IPS-11a (cell line): Measurements from ENCODE around the gene TNRC6C.
"Not testable (repeated sequence)": the region's sequence is repeated elsewhere in the genome, so short reads cannot be mapped to it uniquely, and the experiment has no call there.

Experiments used
- H3K4me3 ChIP-seq: one replicate; pipeline ENCODE4 v1.5.1; 2013; ENCODE audit warnings: low read depth, low read length, control low read depth

TNRC6C gene

GRCh38 chr17:78109489-78109761, 150.9 kb downstream of the TNRC6C start:
- no peak overlapping the region for H3K4me3 ChIP-seq

GRCh38 chr17:78110363-78111015, 152.0 kb downstream of the TNRC6C start:
- H3K4me3 ChIP-seq: no peak overlapping the region

GRCh38 chr17:78111016-78111726, 152.7 kb downstream of the TNRC6C start:
- H3K4me3 ChIP-seq: no peak overlapping the region

GRCh38 chr17:78111727-78112517, 153.4 kb downstream of the TNRC6C start:
- no peak overlapping the region for H3K4me3 ChIP-seq

- no peak overlapping the region for H3K4me3 ChIP-seq
These were observed 154.3 kb downstream of the TNRC6C start for GRCh38 chr17:78112518-78113471.

- H3K4me3 ChIP-seq: no peak overlapping the region
These were observed 155.6 kb downstream of the TNRC6C start for GRCh38 chr17:78113804-78114785.

- H3K4me3 ChIP-seq: no peak overlapping the region
These were observed 156.6 kb downstream of the TNRC6C start for GRCh38 chr17:78114831-78115723.

- not testable (repeated sequence) for H3K4me3 ChIP-seq
These were observed 157.3 kb downstream of the TNRC6C start for GRCh38 chr17:78115803-78116202.

- H3K4me3 ChIP-seq: no peak overlapping the region
These were observed 157.9 kb downstream of the TNRC6C start for GRCh38 chr17:78116411-78116810.

GRCh38 chr17:78117027-78117981, 158.8 kb downstream of the TNRC6C start:
- H3K4me3 ChIP-seq: no peak overlapping the region

- H3K4me3 ChIP-seq: no peak overlapping the region
These were observed 160.3 kb downstream of the TNRC6C start for GRCh38 chr17:78118801-78119241.

GRCh38 chr17:78120537-78120936, 162.0 kb downstream of the TNRC6C start:
- H3K4me3 ChIP-seq: no peak overlapping the region

GRCh38 chr17:78120971-78121800, 162.7 kb downstream of the TNRC6C start:
- H3K4me3 ChIP-seq: no peak overlapping the region

- H3K4me3 ChIP-seq: no peak overlapping the region
These were observed 163.3 kb downstream of the TNRC6C start for GRCh38 chr17:78121801-78122215.

- no peak overlapping the region for H3K4me3 ChIP-seq
These were observed 163.9 kb downstream of the TNRC6C start for GRCh38 chr17:78122216-78122930.

GRCh38 chr17:78122931-78123249, 164.4 kb downstream of the TNRC6C start:
- no peak overlapping the region for H3K4me3 ChIP-seq
